Activated CD8-positive, alpha-beta T cell treated with anti-CD3 and anti-CD28 coated beads for 36 hours (primary cell): ENCODE results near the gene YBX2. TPM values are rescaled to one million over a fixed set of nuclear protein-coding genes. Genes with fewer than 3 reads are reported as not detected.

ENCODE experiments used
- ATAC-seq: fragments of 200-7000 bp; cut with Tn5 transposase; one replicate; pipeline ENCODE4 v1.10.0; 2021; ENCODE audit warnings: mild to moderate bottlenecking, moderate library complexity
- CTCF ChIA-PET: fragments of 350-600 bp; sonication (Branson Sonifier 250); formaldehyde crosslinking; loops from one replicate; lab custom pipeline; 2021; ENCODE audit warnings: antibody characterized with exemption; lab: Charles Lee
- POLR2A ChIA-PET: fragments of 350-600 bp; sonication (Branson Sonifier 250); formaldehyde crosslinking; loops from one replicate; lab custom pipeline; 2021; ENCODE audit warnings: antibody characterized with exemption; lab: Charles Lee
- DNase-seq: peaks from one replicate; pipeline ENCODE4 v3.0.0-alpha.2; 2020
- H3K27ac Mint-ChIP-seq: one replicate; pipeline ENCODE4 v1.8.0; 2021; ENCODE audit warnings: mild to moderate bottlenecking, mixed read lengths
- H3K27me3 Mint-ChIP-seq: one replicate; pipeline ENCODE4 v1.8.0; 2021; ENCODE audit warnings: mixed read lengths
- H3K36me3 Mint-ChIP-seq: one replicate; pipeline ENCODE4 v1.8.0; 2021; ENCODE audit warnings: low read depth, mixed read lengths
- H3K4me1 Mint-ChIP-seq: one replicate; pipeline ENCODE4 v1.8.0; 2021; ENCODE audit warnings: low read depth, mixed read lengths
- H3K4me3 Mint-ChIP-seq: one replicate; pipeline ENCODE4 v1.8.0; 2021; ENCODE audit warnings: mild to moderate bottlenecking, moderate library complexity, mixed read lengths
- H3K9me3 Mint-ChIP-seq: one replicate; pipeline ENCODE4 v1.8.0; 2021; ENCODE audit warnings: mixed read lengths
- intact Hi-C: fragments of 100-400 bp; cut with micrococcal nuclease; formaldehyde crosslinking; loops from one replicate; pipeline ENCODE4 v1.10.0; 2022
- total RNA-seq, 2 experiments: library from RNA; stranded (reverse); gene quantifications; one replicate each; pipeline ENCODE4 v1.2.3, GENCODE V29; 2021
- TF ChIP-seq, protein P1 (sequence below): fragments of 200-600 bp; IDR thresholded peaks from one replicate; pipeline ENCODE4 v1.8.0; 2022; ENCODE audit warnings: antibody characterized with exemption, mild to moderate bottlenecking

Gene YBX2
- total RNA-seq, 2 experiments from 2014 or later = 0.56 to 0.83 TPM

GRCh38 chr17:7293159-7293558 lies 1.3 kb downstream of the YBX2 start:
- TF ChIP-seq, protein P1, sequence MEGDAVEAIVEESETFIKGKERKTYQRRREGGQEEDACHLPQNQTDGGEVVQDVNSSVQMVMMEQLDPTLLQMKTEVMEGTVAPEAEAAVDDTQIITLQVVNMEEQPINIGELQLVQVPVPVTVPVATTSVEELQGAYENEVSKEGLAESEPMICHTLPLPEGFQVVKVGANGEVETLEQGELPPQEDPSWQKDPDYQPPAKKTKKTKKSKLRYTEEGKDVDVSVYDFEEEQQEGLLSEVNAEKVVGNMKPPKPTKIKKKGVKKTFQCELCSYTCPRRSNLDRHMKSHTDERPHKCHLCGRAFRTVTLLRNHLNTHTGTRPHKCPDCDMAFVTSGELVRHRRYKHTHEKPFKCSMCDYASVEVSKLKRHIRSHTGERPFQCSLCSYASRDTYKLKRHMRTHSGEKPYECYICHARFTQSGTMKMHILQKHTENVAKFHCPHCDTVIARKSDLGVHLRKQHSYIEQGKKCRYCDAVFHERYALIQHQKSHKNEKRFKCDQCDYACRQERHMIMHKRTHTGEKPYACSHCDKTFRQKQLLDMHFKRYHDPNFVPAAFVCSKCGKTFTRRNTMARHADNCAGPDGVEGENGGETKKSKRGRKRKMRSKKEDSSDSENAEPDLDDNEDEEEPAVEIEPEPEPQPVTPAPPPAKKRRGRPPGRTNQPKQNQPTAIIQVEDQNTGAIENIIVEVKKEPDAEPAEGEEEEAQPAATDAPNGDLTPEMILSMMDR = no peak
- no peak for ATAC-seq
- peaks cover 25% of the 10 kb centered on the region for H3K27me3 Mint-ChIP-seq

GRCh38 chr17:7292729-7293128 lies 1.7 kb downstream of the YBX2 start:
- Mint-ChIP-seq H3K27ac (no peak overlapping the region), H3K4me3 (no peak overlapping the region), H3K9me3 (no peaks in the 10 kb centered on the region), H3K27me3 (peaks cover 26% of the 10 kb centered on the region), H3K4me1 (peaks cover 14% of the 10 kb centered on the region), H3K36me3 (no peaks in the 10 kb centered on the region)
- ChIA-PET CTCF (interaction anchor here (1.2 to 2.7 kb wide), 2 partner anchors 11 to 247 kb away, joined by 5 to 14 read pairs; partner anchors contain the start of gene SLC2A4), POLR2A (interaction anchor here (0.8 to 1.9 kb wide), 5 partner anchors 9 to 59 kb away, joined by 3 to 7 read pairs (median 3); partner anchors contain the start of genes DVL2 and SLC2A4)
- ATAC-seq = no peak
- intact Hi-C loops = no loop called here
- no peak for DNase-seq
- TF ChIP-seq, protein P1 = no peak

More at GRCh38 chr17:7293159-7293558, 1.3 kb downstream of the YBX2 start:
- peaks cover 14% of the 10 kb centered on the region for H3K4me1 Mint-ChIP-seq
- ChIA-PET CTCF (interaction anchor here (1.0 to 2.7 kb wide), 3 partner anchors 11 to 247 kb away, joined by 3 to 14 read pairs (median 5); partner anchors contain the start of gene SLC2A4), POLR2A (interaction anchor here (0.6 to 1.9 kb wide), 5 partner anchors 9 to 59 kb away, joined by 3 to 7 read pairs (median 3); partner anchors contain the start of genes DVL2 and SLC2A4)
- DNase-seq = no peak
- no peak overlapping the region for H3K27ac Mint-ChIP-seq
- intact Hi-C loops = no loop called here
- no peak overlapping the region for H3K4me3 Mint-ChIP-seq
- no peaks in the 10 kb centered on the region for H3K9me3 Mint-ChIP-seq
- H3K36me3 Mint-ChIP-seq = no peaks in the 10 kb centered on the region

DNA sequence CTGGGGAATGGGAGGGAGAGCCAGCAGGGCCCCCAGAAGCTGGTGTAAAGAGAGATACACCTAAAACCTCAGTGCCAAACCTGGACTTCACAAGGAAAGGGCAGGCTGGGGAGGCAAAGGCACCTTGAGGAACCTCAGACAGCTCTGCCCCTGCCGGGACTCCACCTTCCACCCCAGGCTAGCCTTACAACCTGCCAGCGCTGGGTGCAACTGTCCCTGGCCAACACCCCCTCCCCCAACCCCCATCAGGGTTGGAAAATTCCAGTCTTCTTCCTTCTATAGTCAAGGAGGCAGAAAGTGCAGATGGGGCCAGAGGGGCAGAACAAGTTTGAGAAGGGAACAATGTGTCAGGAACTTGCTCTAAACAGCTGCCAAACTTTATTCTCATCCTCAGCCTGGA lies 2.2 kb downstream of the YBX2 start:
- Mint-ChIP-seq H3K27ac (no peak overlapping the region), H3K27me3 (peaks cover 26% of the 10 kb centered on the region), H3K4me3 (no peak overlapping the region), H3K9me3 (no peaks in the 10 kb centered on the region), H3K4me1 (peaks cover 14% of the 10 kb centered on the region), H3K36me3 (no peaks in the 10 kb centered on the region)
- DNase-seq (no peak), ATAC-seq (no peak)
- TF ChIP-seq, protein P1 = no peak
- ChIA-PET CTCF (interaction anchor here (1.2 to 2.7 kb wide), 3 partner anchors 10 to 381 kb away, joined by 4 to 14 read pairs (median 5); partner anchors contain the start of gene SLC2A4), POLR2A (interaction anchor here (0.9 to 1.4 kb wide), 3 partner anchors 10 to 58 kb away, joined by 3 to 4 read pairs (median 3); partner anchors contain the start of gene DVL2)
- intact Hi-C loops = no loop called here

DNA sequence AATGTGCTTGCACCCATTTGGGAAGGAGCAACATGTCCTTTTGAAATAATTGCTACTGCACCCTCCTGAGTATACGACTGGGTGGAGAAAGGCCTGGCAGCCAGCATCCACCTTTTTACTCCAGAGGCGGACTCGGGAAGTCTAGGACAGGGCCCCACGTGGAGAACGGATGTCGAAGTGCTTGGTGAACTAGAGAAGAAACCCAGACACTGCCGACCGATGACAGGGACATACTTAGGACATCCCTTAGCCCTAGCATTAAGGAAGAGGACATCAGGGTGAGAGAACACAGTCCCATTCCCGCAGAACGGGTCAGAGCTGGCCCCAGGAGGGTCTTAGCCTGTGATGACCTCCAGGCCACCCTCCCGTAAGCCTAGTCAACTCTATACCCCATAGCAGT lies 3.8 kb downstream of the YBX2 start:
- TF ChIP-seq, protein P1 = no peak
- ATAC-seq (no peak), DNase-seq (no peak)
- Mint-ChIP-seq H3K9me3 (no peaks in the 10 kb centered on the region), H3K4me3 (no peak overlapping the region), H3K4me1 (peaks cover 8% of the 10 kb centered on the region), H3K36me3 (no peaks in the 10 kb centered on the region), H3K27me3 (peaks cover 19% of the 10 kb centered on the region), H3K27ac (no peak overlapping the region)
- CTCF ChIA-PET = interaction anchor here (1.6 kb wide), 1 partner anchor 10 kb away, joined by 8 read pairs; no protein-coding TSS in a partner anchor
- POLR2A ChIA-PET = interaction anchor here (1.9 kb wide), 1 partner anchor 9 kb away, joined by 5 read pairs; the partner anchor contains the start of gene SLC2A4
- intact Hi-C loops = no loop called here

DNA sequence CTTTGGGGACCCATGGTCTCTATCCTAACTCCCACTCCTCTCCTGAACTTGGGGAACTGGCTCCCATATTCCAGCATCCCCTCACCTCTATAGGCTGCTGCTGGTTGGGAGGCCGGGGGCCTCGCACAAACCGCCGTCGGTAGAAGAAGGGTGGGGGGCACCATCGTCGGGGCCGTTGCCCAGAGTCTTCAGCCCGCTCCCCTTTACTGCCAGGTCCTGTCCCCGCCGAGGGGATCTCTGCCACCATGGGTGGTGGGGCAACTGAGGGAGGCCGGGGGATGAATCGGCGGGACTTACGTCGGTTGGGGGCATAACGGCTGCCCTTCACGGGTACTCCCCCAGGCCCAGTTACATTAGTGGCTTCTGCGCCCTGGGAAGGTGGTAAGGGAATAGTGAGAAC lies 4.3 kb downstream of the YBX2 start:
- TF ChIP-seq, protein P1 = no peak
- POLR2A ChIA-PET = interaction anchor here (1.9 kb wide), 1 partner anchor 9 kb away, joined by 5 read pairs; the partner anchor contains the start of gene SLC2A4
- H3K4me3 Mint-ChIP-seq = no peak overlapping the region
- ATAC-seq (no peak), DNase-seq (no peak)
- peaks cover 5% of the 10 kb centered on the region for H3K4me1 Mint-ChIP-seq
- no peaks in the 10 kb centered on the region for H3K9me3 Mint-ChIP-seq
- CTCF ChIA-PET = interaction anchor here (1.6 kb wide), 1 partner anchor 10 kb away, joined by 8 read pairs; no protein-coding TSS in a partner anchor
- H3K36me3 Mint-ChIP-seq = no peaks in the 10 kb centered on the region
- no peak overlapping the region for H3K27ac Mint-ChIP-seq
- peaks cover 16% of the 10 kb centered on the region for H3K27me3 Mint-ChIP-seq
- intact Hi-C loops = no loop called here
